Calu3 (cell line): Measurements from ENCODE around the gene FOXN3. TPM values are rescaled to one million over a fixed set of nuclear protein-coding genes. Genes with fewer than 3 reads are reported as not detected.

Experiments
- BruUV-seq: library from RNA; stranded (reverse); fragments of 400-500 nt; replicated peaks from 2 replicates; lab custom pipeline; 2021; lab: Mats Ljungman, UMichigan
- CTCF ChIA-PET: fragments of 300-600 bp; sonication (Branson Sonifier 250); formaldehyde crosslinking; loops from one replicate; lab custom pipeline; 2022; ENCODE audit warnings: antibody characterized with exemption; lab: Charles Lee
- DNase-seq: peaks from one replicate; pipeline ENCODE4 v3.0.0; 2022
- H3K27ac Mint-ChIP-seq: one replicate; pipeline ENCODE4 v1.8.0; 2022; ENCODE audit warnings: mixed read lengths; ENCODE audit not compliant: unreplicated experiment
- H3K27me3 Mint-ChIP-seq: one replicate; pipeline ENCODE4 v1.8.0; 2022; ENCODE audit warnings: mixed read lengths; ENCODE audit not compliant: unreplicated experiment
- H3K36me3 Mint-ChIP-seq: one replicate; pipeline ENCODE4 v1.8.0; 2022; ENCODE audit warnings: mild to moderate bottlenecking, moderate library complexity, mixed read lengths; ENCODE audit not compliant: insufficient read depth, unreplicated experiment
- H3K4me1 Mint-ChIP-seq: one replicate; pipeline ENCODE4 v1.8.0; 2022; ENCODE audit warnings: mild to moderate bottlenecking, low read depth, mixed read lengths; ENCODE audit not compliant: unreplicated experiment
- H3K4me3 Mint-ChIP-seq: one replicate; pipeline ENCODE4 v1.8.0; 2022; ENCODE audit warnings: mild to moderate bottlenecking, low read depth, moderate library complexity, mixed read lengths; ENCODE audit not compliant: unreplicated experiment
- H3K9me3 Mint-ChIP-seq: one replicate; pipeline ENCODE4 v1.8.0; 2022; ENCODE audit warnings: low read depth, mixed read lengths; ENCODE audit not compliant: unreplicated experiment
- intact Hi-C: fragments of 100-400 bp; cut with micrococcal nuclease; formaldehyde crosslinking; loops from one replicate; pipeline ENCODE4 v1.10.0; 2022; ENCODE audit not compliant: unreplicated experiment
- total RNA-seq: library from RNA; stranded (reverse); gene quantifications from 2 replicates; pipeline ENCODE4 v1.2.3, GENCODE V29; 2022
- TF ChIP-seq, protein P1 (sequence below): fragments of 200-600 bp; IDR thresholded peaks from one replicate; pipeline ENCODE4 v1.8.0; 2022; ENCODE audit warnings: antibody characterized with exemption; ENCODE audit not compliant: unreplicated experiment

The FOXN3 gene
- total RNA-seq, 1 experiment from 2014 or later = 11.8 TPM

GRCh38 chr14:89249972-89250654 is 166.9 kb downstream of the FOXN3 start:
- H3K36me3 Mint-ChIP-seq = no peaks in the 10 kb centered on the region
- H3K4me3 Mint-ChIP-seq = no peak overlapping the region
- H3K27me3 Mint-ChIP-seq = no peaks in the 10 kb centered on the region
- CTCF ChIA-PET = no interaction called here
- H3K27ac Mint-ChIP-seq = no peak overlapping the region
- TF ChIP-seq, protein P1, sequence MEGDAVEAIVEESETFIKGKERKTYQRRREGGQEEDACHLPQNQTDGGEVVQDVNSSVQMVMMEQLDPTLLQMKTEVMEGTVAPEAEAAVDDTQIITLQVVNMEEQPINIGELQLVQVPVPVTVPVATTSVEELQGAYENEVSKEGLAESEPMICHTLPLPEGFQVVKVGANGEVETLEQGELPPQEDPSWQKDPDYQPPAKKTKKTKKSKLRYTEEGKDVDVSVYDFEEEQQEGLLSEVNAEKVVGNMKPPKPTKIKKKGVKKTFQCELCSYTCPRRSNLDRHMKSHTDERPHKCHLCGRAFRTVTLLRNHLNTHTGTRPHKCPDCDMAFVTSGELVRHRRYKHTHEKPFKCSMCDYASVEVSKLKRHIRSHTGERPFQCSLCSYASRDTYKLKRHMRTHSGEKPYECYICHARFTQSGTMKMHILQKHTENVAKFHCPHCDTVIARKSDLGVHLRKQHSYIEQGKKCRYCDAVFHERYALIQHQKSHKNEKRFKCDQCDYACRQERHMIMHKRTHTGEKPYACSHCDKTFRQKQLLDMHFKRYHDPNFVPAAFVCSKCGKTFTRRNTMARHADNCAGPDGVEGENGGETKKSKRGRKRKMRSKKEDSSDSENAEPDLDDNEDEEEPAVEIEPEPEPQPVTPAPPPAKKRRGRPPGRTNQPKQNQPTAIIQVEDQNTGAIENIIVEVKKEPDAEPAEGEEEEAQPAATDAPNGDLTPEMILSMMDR = no peak
- no peaks in the 10 kb centered on the region for H3K9me3 Mint-ChIP-seq
- intact Hi-C loops = no loop called here
- no peak for DNase-seq
- H3K4me1 Mint-ChIP-seq = no peaks in the 10 kb centered on the region
- no TSS peak for BruUV-seq

GRCh38 chr14:89249065-89249695 is 167.9 kb downstream of the FOXN3 start:
- no TSS peak for BruUV-seq
- no peak for DNase-seq
- Mint-ChIP-seq H3K4me1 (no peaks in the 10 kb centered on the region), H3K9me3 (no peaks in the 10 kb centered on the region), H3K4me3 (no peak overlapping the region), H3K27me3 (no peaks in the 10 kb centered on the region), H3K27ac (no peak overlapping the region), H3K36me3 (no peaks in the 10 kb centered on the region)
- TF ChIP-seq, protein P1 = no peak
- intact Hi-C loops = no loop called here
- CTCF ChIA-PET = no interaction called here

GRCh38 chr14:89248411-89249064 is 168.5 kb downstream of the FOXN3 start:
- DNase-seq = no peak
- intact Hi-C loops = no loop called here
- Mint-ChIP-seq H3K4me1 (no peaks in the 10 kb centered on the region), H3K9me3 (no peaks in the 10 kb centered on the region), H3K27me3 (no peaks in the 10 kb centered on the region), H3K4me3 (no peak overlapping the region), H3K36me3 (no peaks in the 10 kb centered on the region), H3K27ac (no peak overlapping the region)
- TF ChIP-seq, protein P1 = no peak
- no TSS peak for BruUV-seq
- CTCF ChIA-PET = no interaction called here

DNA sequence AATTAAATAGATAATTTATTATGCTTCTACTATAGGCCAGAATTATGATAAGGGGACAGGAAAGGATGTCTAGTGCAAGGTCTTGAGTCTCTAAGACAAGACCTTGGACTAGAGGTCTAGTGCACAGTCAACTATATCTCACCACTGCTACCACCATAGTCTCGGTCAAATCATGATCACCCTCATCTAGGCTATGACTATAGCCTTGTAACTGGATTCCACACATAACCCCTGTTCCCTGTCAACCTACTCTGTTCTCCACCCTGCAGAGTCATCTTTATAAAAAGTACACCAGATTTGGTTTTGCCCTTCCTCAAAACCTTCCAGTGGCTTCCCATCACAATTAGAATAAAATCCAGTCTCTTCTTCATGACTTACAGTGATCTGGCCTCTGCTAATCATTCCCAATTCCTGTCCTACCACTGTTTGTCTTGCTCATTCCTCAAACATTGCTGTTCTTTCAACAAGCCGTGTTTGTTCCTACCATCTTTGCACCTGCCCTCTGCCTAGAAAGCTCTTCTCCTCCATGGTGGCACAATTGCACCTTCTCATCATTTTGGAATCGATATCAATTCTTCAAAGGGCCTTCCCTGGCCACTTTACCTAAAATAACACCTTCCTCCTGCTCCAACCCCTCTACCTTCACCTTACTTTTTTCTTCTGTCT is 169.4 kb downstream of the FOXN3 start:
- H3K27ac Mint-ChIP-seq = no peak overlapping the region
- CTCF ChIA-PET = no interaction called here
- H3K27me3 Mint-ChIP-seq = no peaks in the 10 kb centered on the region
- H3K9me3 Mint-ChIP-seq = no peaks in the 10 kb centered on the region
- no peaks in the 10 kb centered on the region for H3K36me3 Mint-ChIP-seq
- no TSS peak for BruUV-seq
- no peak overlapping the region for H3K4me3 Mint-ChIP-seq
- DNase-seq = no peak
- TF ChIP-seq, protein P1 = no peak
- no peaks in the 10 kb centered on the region for H3K4me1 Mint-ChIP-seq
- intact Hi-C loops = no loop called here
